AG04450 (cell line): ENCODE measurements around the gene GUCA2B. TPM values are rescaled to one million over a fixed set of nuclear protein-coding genes. Genes with fewer than 3 reads are reported as not detected.

Experiments
- CTCF ChIA-PET: fragments of 300-600, 350-600 bp; formaldehyde crosslinking; extraction: SDS; loops from one replicate; lab custom pipeline; 2022; ENCODE audit warnings: antibody characterized with exemption, inconsistent platforms; lab: Charles Lee
- POLR2A ChIA-PET: fragments of 350-600 bp; formaldehyde crosslinking; extraction: SDS; loops from one replicate; lab custom pipeline; 2021; ENCODE audit warnings: antibody characterized with exemption, inconsistent platforms; lab: Yijun Ruan, JAX
- DNase-seq: peaks from one replicate; pipeline ENCODE4 v3.0.0-alpha.2; 2011; ENCODE audit warnings: low read depth, low spot score
- H3K27ac ChIP-seq: one replicate; pipeline ENCODE4 v1.5.1; 2012; ENCODE audit warnings: low read depth, low read length, control low read depth
- H3K27me3 ChIP-seq: one replicate; pipeline ENCODE4 v1.6.0; 2012; ENCODE audit warnings: low read length; ENCODE audit not compliant: control insufficient read depth, insufficient read depth
- H3K4me3 ChIP-seq: 2 replicates; pipeline ENCODE4 v1.5.1; 2011; ENCODE audit warnings: mild to moderate bottlenecking, low read depth, low read length, control low read depth
- H3K9me3 ChIP-seq: 2 replicates; pipeline ENCODE4 v1.5.1; 2012; ENCODE audit warnings: low read length; ENCODE audit not compliant: control insufficient read depth, insufficient read depth
- polyA plus RNA-seq: library from polyadenylated mRNA; depleted of rRNA; stranded (reverse); fragments of >200 nt; gene quantifications from 2 replicates; pipeline ENCODE4 v1.2.3, GENCODE V29; 2011
- TF ChIP-seq, protein P1 (sequence below): IDR thresholded peaks from 2 replicates; pipeline ENCODE4 v1.5.1; 2011; ENCODE audit warnings: low read depth, low read length, control low read depth, inconsistent platforms

Gene GUCA2B
- polyA plus RNA-seq, 1 experiment: not detected

DNA sequence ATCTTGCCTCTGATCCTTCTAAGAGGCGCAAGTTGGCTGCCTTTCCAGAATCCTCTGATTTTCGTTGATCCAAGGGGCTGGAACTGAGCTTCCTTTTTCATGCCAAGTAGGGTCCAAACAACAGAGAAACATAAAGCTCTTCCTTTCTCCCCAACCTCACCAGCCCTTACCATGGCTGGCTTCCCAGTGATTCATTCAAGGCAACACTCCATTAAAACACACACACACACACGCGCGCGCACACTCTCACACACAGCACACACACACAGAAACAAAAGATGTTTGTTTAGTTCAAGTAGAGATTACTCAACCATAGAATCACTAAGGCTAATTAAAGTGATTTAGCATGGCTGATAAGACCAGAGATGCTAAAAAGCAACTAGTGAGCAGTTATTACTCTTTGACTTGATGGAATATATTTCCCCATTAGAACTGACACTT is 24.4 kb downstream of the GUCA2B start:
- Histone ChIP-seq H3K4me3 (no peak overlapping the region), H3K9me3 (no peaks in the 10 kb centered on the region), H3K27me3 (no peaks in the 10 kb centered on the region), H3K27ac (peak overlapping the region; percentile 22)
- peak; percentile 58 for DNase-seq
- ChIA-PET POLR2A (interaction anchor here (0.8 kb wide), 1 partner anchor 505 kb away, joined by 3 read pairs; no protein-coding TSS in a partner anchor), CTCF (interaction anchor here (0.5 to 1.7 kb wide), 8 partner anchors 15 to 394 kb away, joined by 3 to 11 read pairs (median 3); no protein-coding TSS in a partner anchor)
- TF ChIP-seq, protein P1, sequence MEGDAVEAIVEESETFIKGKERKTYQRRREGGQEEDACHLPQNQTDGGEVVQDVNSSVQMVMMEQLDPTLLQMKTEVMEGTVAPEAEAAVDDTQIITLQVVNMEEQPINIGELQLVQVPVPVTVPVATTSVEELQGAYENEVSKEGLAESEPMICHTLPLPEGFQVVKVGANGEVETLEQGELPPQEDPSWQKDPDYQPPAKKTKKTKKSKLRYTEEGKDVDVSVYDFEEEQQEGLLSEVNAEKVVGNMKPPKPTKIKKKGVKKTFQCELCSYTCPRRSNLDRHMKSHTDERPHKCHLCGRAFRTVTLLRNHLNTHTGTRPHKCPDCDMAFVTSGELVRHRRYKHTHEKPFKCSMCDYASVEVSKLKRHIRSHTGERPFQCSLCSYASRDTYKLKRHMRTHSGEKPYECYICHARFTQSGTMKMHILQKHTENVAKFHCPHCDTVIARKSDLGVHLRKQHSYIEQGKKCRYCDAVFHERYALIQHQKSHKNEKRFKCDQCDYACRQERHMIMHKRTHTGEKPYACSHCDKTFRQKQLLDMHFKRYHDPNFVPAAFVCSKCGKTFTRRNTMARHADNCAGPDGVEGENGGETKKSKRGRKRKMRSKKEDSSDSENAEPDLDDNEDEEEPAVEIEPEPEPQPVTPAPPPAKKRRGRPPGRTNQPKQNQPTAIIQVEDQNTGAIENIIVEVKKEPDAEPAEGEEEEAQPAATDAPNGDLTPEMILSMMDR: no peak

DNA sequence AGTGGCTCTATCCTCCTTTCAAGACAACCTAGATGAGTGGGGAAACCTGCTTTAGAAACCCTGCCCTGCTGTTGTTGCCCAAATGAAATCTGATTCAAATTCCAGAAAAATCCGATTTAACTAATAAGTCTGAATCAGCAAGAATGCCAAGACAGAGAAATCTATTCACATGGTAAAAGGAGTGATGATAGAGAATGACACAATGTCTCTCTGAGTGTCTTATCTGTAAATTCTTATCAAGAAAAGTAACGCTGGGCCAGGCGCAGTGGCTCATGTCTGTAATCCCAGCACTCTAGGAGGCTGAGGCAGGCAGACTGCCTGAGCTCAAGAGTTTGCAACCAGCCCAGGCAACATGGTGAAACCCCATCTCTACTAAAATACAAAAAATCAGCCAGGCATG is 25.0 kb downstream of the GUCA2B start:
- Histone ChIP-seq H3K27ac (no peak overlapping the region), H3K4me3 (no peak overlapping the region), H3K9me3 (no peaks in the 10 kb centered on the region), H3K27me3 (no peaks in the 10 kb centered on the region)
- POLR2A ChIA-PET: no interaction called here
- CTCF ChIA-PET: interaction anchor here (1.7 kb wide), 1 partner anchor 138 kb away, joined by 11 read pairs; no protein-coding TSS in a partner anchor
- DNase-seq: no peak
- TF ChIP-seq, protein P1: no peak

DNA sequence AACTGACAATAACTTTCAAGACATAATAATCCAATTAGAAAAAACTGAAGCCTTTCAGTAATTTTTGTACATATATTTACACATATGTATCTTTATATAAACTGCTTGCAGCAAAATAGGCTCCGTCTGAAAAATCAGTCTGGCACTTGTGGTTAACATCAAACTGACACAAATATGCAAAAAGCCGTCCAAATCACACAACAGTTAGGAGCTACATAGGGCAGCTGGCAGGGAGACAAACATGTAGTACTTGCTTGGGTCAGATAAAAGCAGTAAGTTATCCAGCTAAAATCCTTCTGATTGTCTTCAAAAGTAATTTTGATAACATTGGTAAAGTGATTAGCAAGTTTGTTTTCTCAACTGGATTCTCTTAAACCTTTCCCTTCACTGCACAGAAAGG is 26.1 kb downstream of the GUCA2B start:
- CTCF ChIA-PET: no interaction called here
- Histone ChIP-seq H3K27ac (no peak overlapping the region), H3K9me3 (no peaks in the 10 kb centered on the region), H3K4me3 (no peak overlapping the region), H3K27me3 (no peaks in the 10 kb centered on the region)
- no peak for DNase-seq
- POLR2A ChIA-PET: no interaction called here
- TF ChIP-seq, protein P1: no peak

DNA sequence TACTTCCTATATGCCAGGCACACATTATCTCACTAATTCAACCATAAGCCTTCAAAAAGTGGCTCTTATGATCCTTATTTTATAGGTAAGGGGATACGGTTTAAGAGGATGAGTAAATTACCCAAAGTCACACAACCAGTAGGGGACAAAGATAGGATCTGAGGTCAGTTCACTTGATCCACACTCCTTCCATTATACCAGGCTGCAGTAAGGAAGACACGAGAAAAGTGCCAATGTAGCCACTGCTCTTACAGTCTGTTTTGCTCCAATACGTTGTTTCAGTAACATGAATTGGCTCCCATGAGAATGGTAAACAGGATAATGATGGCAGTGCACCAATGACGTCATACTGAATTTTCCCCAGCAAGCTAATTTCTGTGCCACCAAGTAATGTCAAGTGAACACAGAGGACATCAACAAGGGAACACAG is 26.7 kb downstream of the GUCA2B start:
- TF ChIP-seq, protein P1: no peak
- no peak for DNase-seq
- Histone ChIP-seq H3K27me3 (no peaks in the 10 kb centered on the region), H3K9me3 (no peaks in the 10 kb centered on the region), H3K27ac (no peak overlapping the region), H3K4me3 (no peak overlapping the region)
- POLR2A ChIA-PET: no interaction called here
- CTCF ChIA-PET: no interaction called here

DNA sequence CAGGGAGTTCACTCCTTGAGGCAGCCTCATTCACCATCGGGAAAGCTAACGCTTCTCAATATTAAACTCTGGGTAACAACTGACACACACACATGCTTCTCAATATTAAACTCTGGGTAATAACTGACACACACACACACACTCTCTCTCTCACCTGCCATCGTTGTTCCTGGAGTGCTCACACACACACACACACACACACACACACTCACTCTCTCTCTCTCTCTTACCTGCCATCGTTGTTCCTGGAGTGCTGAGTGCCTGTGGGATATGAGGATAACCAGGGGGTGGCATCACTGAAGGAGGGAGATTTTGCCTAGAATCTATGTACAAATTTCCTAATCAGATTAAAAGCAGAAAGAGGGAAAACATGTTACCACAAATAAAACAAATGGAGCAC is 28.5 kb downstream of the GUCA2B start:
- CTCF ChIA-PET: interaction anchor here (1.1 kb wide), 1 partner anchor 9 kb away, joined by 3 read pairs; no protein-coding TSS in a partner anchor
- Histone ChIP-seq H3K9me3 (no peaks in the 10 kb centered on the region), H3K27me3 (no peaks in the 10 kb centered on the region), H3K4me3 (no peak overlapping the region), H3K27ac (no peak overlapping the region)
- TF ChIP-seq, protein P1: no peak
- POLR2A ChIA-PET: no interaction called here
- DNase-seq: no peak
